B cell (primary cell): ENCODE results near the gene PLCB1. TPM values are rescaled to one million over a fixed set of nuclear protein-coding genes. Genes with fewer than 3 reads are reported as not detected.

Source experiments
- ATAC-seq: fragments of 200-7000 bp; cut with Tn5 transposase; one replicate; pipeline ENCODE4 v1.10.0; 2021; ENCODE audit warnings: low read depth, mild to moderate bottlenecking, moderate number of reproducible peaks, moderate library complexity
- CTCF ChIA-PET: fragments of 350-600 bp; sonication (Branson Sonifier 250); formaldehyde crosslinking; loops from one replicate; lab custom pipeline; 2021; ENCODE audit warnings: antibody characterized with exemption, inconsistent platforms; lab: Charles Lee
- POLR2A ChIA-PET: fragments of 350-600 bp; sonication (Branson Sonifier 250); formaldehyde crosslinking; loops from one replicate; lab custom pipeline; 2021; ENCODE audit warnings: antibody characterized with exemption; lab: Charles Lee
- DNase-seq: peaks from one replicate; pipeline ENCODE4 v3.0.0; 2013
- H2AFZ ChIP-seq: 2 replicates; pipeline ENCODE4 v1.6.1; 2012; ENCODE audit warnings: mild to moderate bottlenecking, low read depth, low read length; ENCODE audit not compliant: insufficient read depth, poor library complexity, severe bottlenecking
- H3K27ac ChIP-seq, 2 donors: 1 replicate in 1 of 2; 2 replicates in 1 of 2; pipeline ENCODE4 v1.5.1; 2012 to 2013; ENCODE audit warnings: low read length in 2 of 2, mild to moderate bottlenecking in 2 of 2, moderate library complexity in 1 of 2
- H3K27me3 ChIP-seq, 4 experiments: fragments of 200-600 bp in 1 of 4; sonication (generic) in 1 of 4; replicated peaks in 1 of 4; 1 replicate in 2 of 4; 2 replicates in 2 of 4; pipeline versions ENCODE4 v1.6.1 to v1.7.0; 2013 to 2016; ENCODE audit warnings: low read length in 3 of 4, mild to moderate bottlenecking in 2 of 4, mixed read lengths in 1 of 4, moderate library complexity in 1 of 4; ENCODE audit not compliant: insufficient read depth in 4 of 4, control insufficient read depth in 3 of 4; ENCODE audit errors: control extremely low read depth in 1 of 4
- H3K36me3 ChIP-seq, 2 experiments: replicated peaks in 1 of 2; 1 replicate in 1 of 2; 2 replicates in 1 of 2; pipeline versions ENCODE4 v1.6.1 to v1.7.1; 2013; ENCODE audit warnings: low read length in 1 of 2; ENCODE audit not compliant: insufficient read depth in 2 of 2, control insufficient read depth in 1 of 2; ENCODE audit errors: control extremely low read depth in 1 of 2, extremely low read depth in 1 of 2
- H3K4me1 ChIP-seq, 2 donors: fragments of 200-600 bp in 1 of 2; sonication (generic) in 1 of 2; 1 replicate in 1 of 2; 2 replicates in 1 of 2; pipeline versions ENCODE4 v1.5.1 to v1.6.1; 2013 to 2017; ENCODE audit warnings: low read length in 2 of 2; ENCODE audit not compliant: control insufficient read depth in 2 of 2, insufficient read depth in 2 of 2
- H3K4me2 ChIP-seq: replicated peaks from 2 replicates; pipeline ENCODE3; 2012; ENCODE audit warnings: mild to moderate bottlenecking, low read depth, low read length; ENCODE audit not compliant: poor library complexity, severe bottlenecking
- H3K4me3 ChIP-seq, 5 experiments: fragments of 200-600 bp in 1 of 5; sonication (generic) in 1 of 5; 1 replicate in 3 of 5; 2 replicates in 2 of 5; pipeline versions ENCODE4 v1.5.1 to v1.7.0; 2011 to 2016; ENCODE audit warnings: low read length in 4 of 5, mild to moderate bottlenecking in 4 of 5, low read depth in 2 of 5, control low read depth in 1 of 5, moderate library complexity in 1 of 5; ENCODE audit not compliant: insufficient read depth in 1 of 5; ENCODE audit errors: control extremely low read depth in 1 of 5, extremely low read depth in 1 of 5
- H3K79me2 ChIP-seq: fragments of 200-600 bp; sonication (generic); one replicate; pipeline ENCODE4 v1.6.0; 2016; ENCODE audit warnings: low read length; ENCODE audit not compliant: control insufficient read depth, insufficient read depth
- H3K9ac ChIP-seq: fragments of 200-600 bp; sonication (generic); 2 replicates; pipeline ENCODE4 v1.6.1; 2017; ENCODE audit warnings: mild to moderate bottlenecking, low read length, moderate library complexity
- H3K9me3 ChIP-seq, 3 donors: one replicate each; pipeline versions ENCODE4 v1.6.1 to v1.7.1; 2013; ENCODE audit warnings: low read length in 2 of 3; ENCODE audit not compliant: control insufficient read depth in 2 of 3, insufficient read depth in 1 of 3; ENCODE audit errors: control extremely low read depth in 1 of 3
- H4K20me1 ChIP-seq: 2 replicates; pipeline ENCODE4 v1.6.0; 2012; ENCODE audit warnings: mild to moderate bottlenecking, low read length; ENCODE audit not compliant: insufficient read depth, control insufficient read depth, poor library complexity, severe bottlenecking
- H3K27ac Mint-ChIP-seq: one replicate; pipeline ENCODE4 v1.8.0; 2021; ENCODE audit warnings: mixed read lengths
- H3K27me3 Mint-ChIP-seq: one replicate; pipeline ENCODE4 v1.8.0; 2021; ENCODE audit warnings: mixed read lengths
- H3K4me1 Mint-ChIP-seq: one replicate; pipeline ENCODE4 v1.8.0; 2021; ENCODE audit warnings: mixed read lengths
- H3K4me3 Mint-ChIP-seq: one replicate; pipeline ENCODE4 v1.8.0; 2021; ENCODE audit warnings: mixed read lengths
- H3K9me3 Mint-ChIP-seq: one replicate; pipeline ENCODE4 v1.8.0; 2022; ENCODE audit warnings: mixed read lengths; ENCODE audit not compliant: insufficient read depth
- CTCF ChIP-seq: fragments of 200-600 bp; IDR thresholded peaks from one replicate; pipeline ENCODE4 v1.8.0; 2022; ENCODE audit warnings: antibody characterized with exemption, mild to moderate bottlenecking
- EZH2 ChIP-seq: IDR thresholded peaks from 2 replicates; pipeline ENCODE4 v1.6.1; 2012; ENCODE audit warnings: borderline replicate concordance, low read depth, mild to moderate bottlenecking, moderate library complexity, low read length; ENCODE audit not compliant: insufficient read depth, poor library complexity, severe bottlenecking
- WGBS: methylation state at CpG from one replicate; pipeline ENCODE4 v1.1.5; 2013; ENCODE audit warnings: missing lambda C conversion rate; ENCODE audit not compliant: insufficient coverage; 5-methylcytosine and 5-hydroxymethylcytosine counted together
- intact Hi-C: fragments of 100-400 bp; cut with micrococcal nuclease; formaldehyde crosslinking; loops from one replicate; pipeline ENCODE4 v1.10.0; 2022
- polyA plus RNA-seq: library from polyadenylated mRNA; depleted of rRNA; stranded (reverse); fragments of >200 nt; gene quantifications from 2 replicates; pipeline ENCODE4 v1.2.3, GENCODE V29; 2012
- total RNA-seq, 2 donors: library from RNA; stranded (reverse); fragments of 120-200 nt in 1 of 2; gene quantifications; 1 replicate in 1 of 2; 2 replicates in 1 of 2; pipeline versions ENCODE4 v1.2.3 to v1.2.4, GENCODE V29; 2013 to 2022

PLCB1 gene
- total and polyA plus RNA-seq, 2 donors (not counting 1 experiment from before 2014, with no cell fraction given), result 0.18 to 0.47 TPM

GRCh38 chr20:8670893-8671215 lies 538.8 kb downstream of the PLCB1 start:
- TF ChIP-seq CTCF, result no peak
- TF ChIP-seq EZH2, result no peak
- H3K4me3 ChIP-seq, result no peak overlapping the region
- no peaks in the 10 kb centered on the region for H3K9me3 ChIP-seq
- no peaks in the 10 kb centered on the region for H3K4me1 Mint-ChIP-seq
- no peak overlapping the region for H3K27ac Mint-ChIP-seq
- no peaks in the 10 kb centered on the region for H3K36me3 ChIP-seq
- no peak for DNase-seq
- no peak overlapping the region for H2AFZ ChIP-seq
- no peaks in the 10 kb centered on the region for H3K9me3 Mint-ChIP-seq
- H3K4me2 ChIP-seq, result no peak overlapping the region
- intact Hi-C loops, result no loop called here
- ATAC-seq, result no peak
- H3K27me3 Mint-ChIP-seq, result no peaks in the 10 kb centered on the region
- H3K4me1 ChIP-seq, result no peaks in the 10 kb centered on the region
- no peak overlapping the region for H3K9ac ChIP-seq
- H3K27ac ChIP-seq, result no peak overlapping the region
- H4K20me1 ChIP-seq, result no peaks in the 10 kb centered on the region
- ChIA-PET CTCF (no interaction called here), POLR2A (no interaction called here)
- H3K27me3 ChIP-seq, result no peaks in the 10 kb centered on the region
- no peaks in the 10 kb centered on the region for H3K79me2 ChIP-seq
- WGBS, result 83% methylated on average over 3 of the region's 3 CpGs
- no peak overlapping the region for H3K4me3 Mint-ChIP-seq

- POLR2A ChIA-PET, result no interaction called here
- Histone ChIP-seq H2AFZ (no peak overlapping the region), H4K20me1 (no peaks in the 10 kb centered on the region), H3K4me1 (no peaks in the 10 kb centered on the region), H3K27ac (no peak overlapping the region), H3K4me2 (no peak overlapping the region), H3K27me3 (no peaks in the 10 kb centered on the region), H3K36me3 (no peaks in the 10 kb centered on the region), H3K9me3 (no peaks in the 10 kb centered on the region), H3K4me3 (no peak overlapping the region), H3K9ac (no peak overlapping the region), H3K79me2 (no peaks in the 10 kb centered on the region)
- Mint-ChIP-seq H3K9me3 (no peaks in the 10 kb centered on the region), H3K4me3 (no peak overlapping the region), H3K4me1 (no peaks in the 10 kb centered on the region), H3K27me3 (no peaks in the 10 kb centered on the region), H3K27ac (no peak overlapping the region)
- 90% methylated on average over 4 of the region's 7 CpGs for WGBS
- CTCF ChIA-PET, result no interaction called here
- DNase-seq (no peak), ATAC-seq (no peak)
- TF ChIP-seq EZH2 (no peak), CTCF (no peak)
- intact Hi-C loops, result no loop called here
Measured at GRCh38 chr20:8671370-8671961, 539.4 kb downstream of the PLCB1 start.
